Germinal center (tissue), 1 donor: Measurements from ENCODE around the gene FER1L5.
"Not testable (repeated sequence)": the region's sequence is repeated elsewhere in the genome, so short reads cannot be mapped to it uniquely, and the experiment has no call there.

Experiments
- DNase-seq: peaks from one replicate; pipeline ENCODE4 v3.0.0; 2012; ENCODE audit warnings: mixed read lengths, low spot score

The FER1L5 gene

DNA sequence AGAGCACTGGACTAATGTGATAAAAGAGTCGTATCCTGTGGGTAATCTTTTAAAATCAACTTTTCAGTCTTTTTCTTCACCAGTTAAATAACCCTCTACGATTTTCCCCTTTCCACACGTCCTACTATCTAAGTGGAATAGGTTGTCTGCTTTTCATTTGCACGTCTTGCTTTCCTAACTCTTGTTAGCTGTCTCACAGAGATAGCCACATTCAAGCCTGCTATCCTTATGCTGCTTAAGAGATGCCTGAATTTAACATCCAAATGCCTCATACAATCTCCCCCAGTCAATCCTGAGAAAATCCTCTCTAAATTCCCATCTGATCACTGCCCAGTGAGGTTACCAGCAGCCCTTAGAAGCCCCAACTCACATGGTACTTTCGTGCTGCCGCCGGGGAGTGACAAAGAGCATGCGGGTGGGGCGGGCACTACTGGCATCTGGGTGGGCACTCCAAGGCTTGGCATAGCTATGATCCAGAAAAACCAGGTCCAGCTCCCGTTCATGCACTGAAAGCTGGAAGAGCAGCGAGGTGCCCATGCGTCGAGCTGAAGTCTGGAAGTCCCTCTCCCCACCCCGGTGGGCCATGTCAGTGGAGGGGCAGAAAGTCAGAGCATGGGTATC is 5.9 kb upstream of the FER1L5 start:
- DNase-seq: no peak

DNA sequence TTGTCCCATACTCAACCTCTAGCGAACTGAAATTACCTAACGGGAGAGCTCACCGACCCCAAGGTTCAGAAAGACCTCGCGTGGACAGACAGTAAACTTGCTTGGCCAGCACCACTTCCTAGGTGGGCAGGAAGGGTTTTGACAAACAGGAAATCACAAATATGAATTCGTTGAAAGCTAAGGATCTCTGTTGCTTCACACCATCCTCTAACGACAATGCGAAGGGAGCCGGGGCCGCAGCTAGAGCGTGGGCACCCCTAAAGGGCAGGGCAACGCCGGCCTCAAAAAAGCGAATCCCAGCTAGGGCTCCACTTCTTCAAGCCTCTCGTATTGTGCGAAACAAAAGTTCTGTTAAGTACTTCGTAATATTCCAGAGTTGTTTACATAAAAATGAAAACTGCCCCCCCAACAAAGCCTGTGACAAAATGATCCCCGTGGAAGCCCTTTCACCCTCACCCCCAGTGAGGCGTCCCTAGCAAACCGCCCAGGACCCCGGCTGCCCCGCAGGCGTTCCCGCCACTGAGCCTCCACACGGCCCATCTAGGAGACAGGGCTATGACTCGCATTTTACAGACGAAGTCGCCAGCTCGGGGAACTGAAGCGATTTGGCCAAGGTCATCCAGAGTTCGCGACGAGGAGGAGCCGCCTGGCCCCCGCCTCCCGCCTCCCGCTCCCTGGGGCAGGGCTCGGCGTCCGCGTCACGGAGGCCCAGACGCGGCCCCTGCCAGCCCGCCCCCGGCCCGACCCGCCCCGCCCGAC is 5.0 kb upstream of the FER1L5 start:
- DNase-seq: peak; percentile 68

DNA sequence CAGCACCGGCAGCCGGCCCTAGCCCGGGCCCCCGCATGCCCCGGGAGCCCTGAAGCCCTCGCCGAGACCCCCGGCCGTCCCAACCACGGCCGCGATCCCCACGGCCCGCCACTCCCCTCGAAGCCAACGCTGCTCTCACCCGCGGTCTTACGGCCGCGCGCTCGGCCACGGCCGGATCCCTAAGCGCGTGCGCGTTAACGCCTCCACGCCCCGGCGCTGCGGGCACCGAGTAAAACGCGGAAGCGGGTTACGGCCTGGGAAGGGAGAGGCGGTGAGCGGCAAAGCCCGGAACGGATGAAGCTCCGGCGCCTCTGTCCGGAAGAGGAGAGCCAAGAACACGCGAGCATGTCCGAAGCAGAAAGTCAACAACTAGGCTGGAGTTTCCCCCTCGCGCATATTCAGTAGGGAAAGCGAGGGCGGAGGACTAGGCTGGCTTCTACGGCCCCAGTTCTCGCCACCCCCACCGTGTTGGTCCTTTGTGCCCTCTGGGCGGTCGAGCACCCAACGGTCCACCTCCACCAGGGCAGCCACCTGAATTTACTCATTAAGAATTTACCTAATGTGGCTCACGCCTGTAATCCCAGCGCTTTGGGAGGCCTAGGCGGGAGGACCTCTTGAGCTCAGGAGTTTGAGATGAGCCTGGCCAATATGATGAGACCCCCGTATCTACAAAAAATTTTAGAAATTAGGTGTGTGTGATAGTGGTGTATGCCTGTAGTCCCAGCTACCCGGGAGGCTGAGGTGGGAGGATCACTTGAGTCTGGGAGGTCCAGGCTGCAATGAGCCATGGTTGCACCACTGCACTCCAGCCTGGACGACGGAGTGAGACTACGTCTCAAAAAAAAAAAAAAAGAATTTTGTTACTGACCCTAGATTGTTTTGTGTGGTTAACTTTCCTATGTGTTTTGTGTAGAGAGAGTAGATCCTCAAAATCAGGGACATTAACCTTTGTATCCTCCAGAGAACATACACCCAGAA is 4.1 kb upstream of the FER1L5 start, which contains the start of gene KANSL3:
Gene KANSL3 (minus strand): TSS at position 169 of the 978 bp plus-strand sequence. CDS start 1,177 bp downstream, outside the sequence.
- DNase-seq: peak; percentile 90

DNA sequence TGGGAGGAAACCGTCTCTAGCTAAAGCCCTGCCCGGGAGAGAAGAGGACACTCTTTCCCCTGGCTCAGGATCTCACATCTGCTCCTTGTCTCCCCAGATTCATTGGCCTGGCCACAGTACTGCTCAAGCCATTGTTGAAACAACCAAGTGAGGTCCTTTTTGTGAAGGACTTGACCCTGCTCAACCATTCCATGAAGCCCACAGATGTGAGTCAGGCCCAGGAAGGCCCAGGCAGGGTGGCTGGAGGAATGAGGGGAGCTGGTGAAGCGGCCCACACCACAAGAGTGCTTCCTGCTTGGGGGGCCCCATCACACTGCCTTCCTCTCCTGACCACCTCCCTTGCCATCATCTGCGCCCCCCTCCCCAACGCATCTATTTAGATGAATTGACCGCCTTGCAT is 5.1 kb downstream of the FER1L5 start:
- DNase-seq: no peak

DNA sequence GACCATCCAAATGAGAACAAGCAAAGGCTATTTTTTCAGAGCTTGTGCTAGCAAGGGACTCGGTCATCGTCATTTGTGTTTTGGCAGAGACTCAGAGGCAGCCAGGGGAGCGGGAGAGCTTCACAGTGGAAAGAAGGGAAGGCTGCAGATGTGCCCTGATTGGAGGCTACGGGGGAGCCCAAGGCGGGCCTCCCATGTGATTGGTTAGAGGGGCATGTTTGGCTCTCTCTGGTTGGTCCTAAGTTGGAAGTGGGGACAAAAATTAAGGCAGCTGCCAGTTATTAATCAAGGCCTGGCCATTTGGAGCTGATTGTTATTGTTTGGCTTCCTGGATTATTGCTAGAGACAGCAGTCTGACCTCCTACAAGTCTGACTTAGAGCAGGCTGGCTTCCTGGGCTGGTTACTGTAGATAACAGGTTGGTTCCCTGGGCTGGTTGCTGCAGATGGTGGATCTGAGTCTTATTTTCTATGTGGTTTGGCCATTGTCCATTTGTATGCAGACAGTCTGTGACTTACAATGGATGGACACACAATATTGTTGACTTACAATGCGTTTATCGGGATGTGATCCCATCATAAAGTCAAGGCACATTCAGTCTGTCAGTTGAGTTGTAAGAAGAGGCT is 5.9 kb downstream of the FER1L5 start:
- no peak for DNase-seq

DNA sequence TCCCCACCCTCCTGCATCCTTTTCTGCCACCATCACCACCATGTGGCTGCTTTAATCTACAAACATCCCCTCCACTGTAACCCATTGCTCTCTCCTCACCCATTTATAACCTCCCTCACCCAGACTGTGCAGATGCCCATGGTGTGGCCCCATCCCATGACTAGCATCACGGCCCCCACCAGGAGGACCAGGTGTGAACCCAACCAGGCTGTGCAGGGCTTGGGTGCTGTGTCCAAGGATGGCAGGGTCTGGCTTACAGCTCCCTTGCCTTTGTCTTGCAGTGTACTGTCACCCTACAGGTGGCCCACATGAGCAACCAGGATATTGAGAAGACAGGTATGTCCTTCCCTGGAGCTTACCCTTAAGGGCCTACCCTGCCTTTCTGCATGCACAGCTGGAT is 6.8 kb downstream of the FER1L5 start:
- DNase-seq: no peak

DNA sequence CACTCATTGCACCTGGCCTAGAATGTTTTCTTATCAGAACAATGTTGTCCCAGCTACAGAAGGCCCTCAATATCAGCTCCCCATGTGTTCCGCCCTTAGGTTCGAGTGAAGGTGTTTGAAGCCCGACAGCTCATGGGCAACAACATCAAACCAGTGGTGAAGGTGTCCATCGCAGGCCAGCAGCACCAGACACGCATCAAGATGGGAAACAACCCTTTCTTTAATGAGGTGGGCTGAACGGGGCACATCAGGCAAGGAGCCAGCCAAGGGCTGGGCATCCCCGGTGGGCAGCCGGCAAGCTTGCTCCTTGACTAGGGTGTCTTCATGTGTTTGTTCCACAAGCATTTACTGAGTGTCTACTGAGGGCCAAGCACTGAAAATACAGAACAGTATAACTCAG is 9.2 kb downstream of the FER1L5 start:
- no peak for DNase-seq

DNA sequence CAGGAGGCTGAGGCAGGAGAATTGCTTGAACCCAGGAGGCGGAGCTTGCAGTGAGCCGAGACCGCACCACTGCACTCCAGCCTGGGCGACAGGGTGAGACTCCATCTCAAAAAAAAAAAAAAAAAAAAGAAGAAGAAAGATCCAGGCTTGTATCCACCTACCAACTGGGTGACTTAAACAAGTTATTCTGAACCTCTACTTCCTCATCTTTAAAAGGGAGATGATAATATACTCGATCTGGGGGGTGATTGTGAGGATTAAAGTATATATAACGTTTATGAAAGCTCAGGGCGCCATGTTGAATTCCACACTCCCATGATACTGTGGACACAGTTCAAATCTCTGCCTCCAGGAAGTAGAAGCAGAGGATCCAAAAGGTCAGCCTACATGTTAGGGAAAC is 12.2 kb downstream of the FER1L5 start:
- not testable (repeated sequence) for DNase-seq

DNA sequence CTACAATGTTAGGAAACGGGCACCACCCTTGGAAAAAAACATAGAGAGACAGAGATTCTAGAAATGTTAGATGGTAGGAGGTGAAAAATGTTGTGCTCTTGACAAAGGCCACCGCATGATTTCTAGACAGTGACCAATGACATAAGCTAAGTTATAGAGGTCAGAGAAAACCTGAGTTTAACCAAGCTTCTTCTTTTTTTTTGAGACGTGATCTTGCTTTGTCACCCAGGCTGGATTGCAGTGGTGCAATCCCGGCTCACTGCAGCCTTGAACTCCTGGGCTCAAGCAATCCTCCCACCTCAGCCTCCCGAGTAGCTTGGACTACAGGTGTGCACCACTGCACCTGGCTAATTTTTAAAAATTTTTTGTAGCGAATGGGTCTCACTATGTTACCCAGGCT is 13.0 kb downstream of the FER1L5 start:
- DNase-seq: no peak

DNA sequence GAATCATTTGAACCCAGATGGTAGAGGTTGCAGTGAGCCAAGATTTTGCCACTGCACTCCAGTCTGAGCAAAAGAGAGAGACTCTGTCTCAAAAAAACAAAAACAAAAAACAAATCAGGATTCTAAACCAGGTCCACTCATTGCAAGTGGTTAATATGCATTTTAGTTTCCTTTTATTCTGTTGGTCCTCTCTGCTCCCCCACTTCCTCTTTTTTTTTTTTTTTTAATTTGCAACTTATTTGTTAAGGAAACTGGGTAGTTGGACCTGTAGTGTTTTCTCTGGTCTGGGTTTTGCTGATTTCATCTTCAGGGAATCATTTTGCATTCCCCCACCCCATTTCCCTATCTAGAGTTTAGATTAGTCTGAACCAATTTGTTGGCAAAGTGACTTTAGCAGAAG is 14.0 kb downstream of the FER1L5 start:
- DNase-seq: no peak

DNA sequence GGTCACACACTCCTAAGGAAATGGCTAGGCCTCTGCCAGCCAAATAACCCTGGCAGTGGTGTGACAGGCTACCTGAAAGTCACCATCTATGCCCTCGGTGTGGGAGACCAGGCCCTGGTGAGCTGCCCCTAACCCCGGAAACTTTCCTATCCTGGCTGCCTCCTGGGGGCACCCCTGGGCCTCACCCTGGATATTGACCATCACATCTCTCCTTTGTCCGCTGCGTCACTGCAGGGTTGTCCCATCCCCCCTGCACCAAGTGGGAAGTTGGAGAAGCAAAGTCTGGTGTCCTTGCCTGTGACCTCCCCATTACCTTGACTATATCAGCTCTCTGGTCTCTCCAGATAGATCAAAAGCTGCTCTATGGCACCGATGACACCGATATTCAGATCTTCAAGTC is 18.8 kb downstream of the FER1L5 start:
- no peak for DNase-seq

DNA sequence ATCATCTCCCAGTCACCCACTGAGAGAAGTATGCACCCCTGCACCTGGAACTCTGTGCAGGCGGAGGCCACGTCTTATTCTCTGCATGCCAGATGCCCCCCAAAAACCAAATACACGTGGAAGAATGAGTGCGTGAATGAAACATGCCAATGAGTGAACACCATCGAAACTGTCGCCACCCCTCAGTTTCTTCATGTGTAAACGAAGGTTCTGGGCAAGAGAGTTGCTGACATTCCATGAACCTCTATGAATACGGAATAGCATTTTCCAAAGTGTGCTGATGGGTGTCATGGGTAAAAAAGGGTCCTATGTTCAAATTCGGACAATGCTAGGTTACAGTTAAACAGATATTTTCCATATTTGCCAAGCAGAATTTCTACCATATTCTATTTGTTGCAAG is 19.8 kb downstream of the FER1L5 start:
- no peak for DNase-seq

DNA sequence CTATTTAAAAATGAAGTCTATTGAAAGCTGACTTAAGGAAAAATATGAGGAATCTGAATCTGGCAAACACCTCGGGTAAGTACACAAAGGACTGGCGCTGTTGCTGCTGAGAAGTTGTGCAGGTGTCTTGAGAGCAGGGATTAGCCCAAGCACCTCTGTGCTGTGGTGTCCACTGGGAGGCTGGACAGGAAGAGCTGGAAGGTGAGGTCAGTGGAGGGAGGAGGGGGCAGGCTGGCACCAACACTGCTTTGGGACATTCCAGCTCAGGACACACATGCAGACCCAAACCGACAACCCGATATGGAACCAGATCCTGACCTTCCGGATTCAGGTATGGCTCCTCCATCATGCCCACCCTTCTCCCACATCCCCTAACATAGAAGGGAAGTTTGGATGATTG is 20.6 kb downstream of the FER1L5 start:
- DNase-seq: no peak

DNA sequence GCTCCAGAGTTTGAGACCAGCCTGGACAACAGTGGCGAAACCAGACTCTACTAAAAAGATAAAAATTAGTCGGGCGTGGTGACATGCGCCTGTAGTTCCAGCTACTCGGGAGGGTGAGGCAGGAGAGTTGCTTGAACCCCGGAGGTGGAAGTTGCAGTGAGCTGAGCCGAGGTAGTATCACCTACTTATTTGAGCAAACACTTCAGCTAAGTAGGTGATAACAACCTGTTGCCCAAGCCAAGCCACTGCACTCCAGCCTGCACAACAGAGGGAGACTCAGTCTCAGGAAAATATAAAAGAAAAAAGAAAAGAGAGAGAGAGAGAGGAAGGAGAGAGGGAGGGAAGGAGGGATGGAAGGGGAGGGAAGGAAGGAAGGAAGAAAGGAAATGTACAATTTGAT is 21.3 kb downstream of the FER1L5 start:
- no peak for DNase-seq

DNA sequence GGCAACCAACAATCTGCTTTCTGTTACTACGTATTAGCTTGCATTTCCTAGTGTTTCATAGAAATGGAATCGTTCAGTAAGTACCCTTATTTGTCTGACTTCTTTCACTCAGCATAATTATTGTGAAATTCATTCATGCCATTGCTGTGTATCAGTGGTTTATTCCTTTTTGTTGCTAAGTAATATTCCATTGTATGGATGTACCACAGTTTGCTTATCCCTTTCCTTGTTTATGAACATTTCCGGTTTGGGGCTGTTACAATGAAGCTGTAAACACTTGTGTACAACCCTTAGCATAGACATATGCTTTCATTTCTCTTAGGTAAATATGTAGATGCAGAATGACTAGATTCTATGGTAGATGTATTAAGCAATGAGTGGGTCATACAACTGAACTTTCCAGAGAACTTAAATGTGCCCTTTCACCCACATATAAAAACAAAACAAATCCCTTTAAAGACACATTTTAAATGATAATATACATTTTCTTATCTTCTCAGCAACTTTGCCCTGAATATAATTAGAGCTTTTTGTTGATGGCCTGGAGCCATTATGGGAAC is 21.9 kb downstream of the FER1L5 start:
- DNase-seq: no peak

DNA sequence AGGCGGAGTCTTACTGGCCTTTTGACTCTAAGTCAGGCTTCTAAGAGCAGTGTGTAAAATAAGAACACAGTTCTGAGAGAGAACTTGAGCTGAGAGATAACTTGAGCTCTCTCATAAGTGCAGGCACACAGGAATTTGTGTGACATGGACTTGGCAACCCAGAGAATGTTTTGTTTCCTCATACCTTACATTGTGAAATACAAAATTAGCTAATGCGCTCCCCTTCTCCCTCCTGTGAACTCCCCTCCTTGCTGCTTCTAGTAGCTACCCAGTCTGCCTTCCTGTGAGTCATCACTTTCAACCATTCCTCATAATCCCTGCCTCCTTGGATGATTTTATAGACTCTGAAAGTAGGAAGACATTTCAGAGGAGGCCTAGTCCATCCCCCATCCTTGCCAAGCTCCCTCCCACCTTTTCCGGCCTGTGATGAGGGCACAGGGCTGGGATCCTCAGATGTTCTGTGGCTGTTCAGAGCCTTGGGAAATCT is 22.6 kb downstream of the FER1L5 start:
- no peak for DNase-seq

DNA sequence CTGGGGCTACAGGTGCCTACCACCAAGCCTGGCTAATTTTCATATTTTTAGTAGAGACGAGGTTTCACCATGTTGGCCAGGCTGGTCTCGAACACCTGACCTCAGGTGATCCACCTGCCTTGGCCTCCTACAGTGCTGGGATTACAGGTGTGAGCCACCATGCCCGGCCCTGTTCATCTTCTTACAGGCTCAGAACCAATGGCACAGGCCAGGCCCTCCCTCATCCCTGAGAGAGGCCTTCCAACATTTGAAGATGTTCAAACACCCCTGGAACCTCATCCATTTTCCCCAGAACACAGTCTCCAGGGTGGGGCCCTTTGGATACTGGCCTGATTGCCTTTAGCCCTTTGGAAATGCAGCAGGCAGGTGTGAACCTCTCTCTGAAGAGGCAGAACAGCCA is 23.2 kb downstream of the FER1L5 start:
- not testable (repeated sequence) for DNase-seq

DNA sequence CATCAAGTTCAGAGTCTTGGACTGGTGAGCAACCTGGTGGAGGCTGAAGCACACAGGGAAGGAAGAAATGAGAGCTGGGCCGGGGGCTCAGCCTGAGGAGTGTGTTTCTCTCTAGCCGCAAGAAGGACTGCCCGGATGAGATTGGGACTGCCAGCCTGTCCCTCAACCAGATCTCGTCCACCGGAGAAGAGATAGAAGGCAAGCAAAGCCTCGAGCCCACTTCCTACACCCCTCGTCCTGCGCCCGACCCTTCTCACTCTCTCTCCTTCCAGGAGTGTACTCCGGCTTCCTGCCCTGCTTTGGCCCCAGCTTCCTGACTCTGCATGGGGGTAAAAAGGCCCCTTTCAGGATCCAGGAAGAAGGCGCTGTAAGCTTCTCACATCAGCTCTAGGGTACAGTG is 26.2 kb downstream of the FER1L5 start:
- DNase-seq: no peak

DNA sequence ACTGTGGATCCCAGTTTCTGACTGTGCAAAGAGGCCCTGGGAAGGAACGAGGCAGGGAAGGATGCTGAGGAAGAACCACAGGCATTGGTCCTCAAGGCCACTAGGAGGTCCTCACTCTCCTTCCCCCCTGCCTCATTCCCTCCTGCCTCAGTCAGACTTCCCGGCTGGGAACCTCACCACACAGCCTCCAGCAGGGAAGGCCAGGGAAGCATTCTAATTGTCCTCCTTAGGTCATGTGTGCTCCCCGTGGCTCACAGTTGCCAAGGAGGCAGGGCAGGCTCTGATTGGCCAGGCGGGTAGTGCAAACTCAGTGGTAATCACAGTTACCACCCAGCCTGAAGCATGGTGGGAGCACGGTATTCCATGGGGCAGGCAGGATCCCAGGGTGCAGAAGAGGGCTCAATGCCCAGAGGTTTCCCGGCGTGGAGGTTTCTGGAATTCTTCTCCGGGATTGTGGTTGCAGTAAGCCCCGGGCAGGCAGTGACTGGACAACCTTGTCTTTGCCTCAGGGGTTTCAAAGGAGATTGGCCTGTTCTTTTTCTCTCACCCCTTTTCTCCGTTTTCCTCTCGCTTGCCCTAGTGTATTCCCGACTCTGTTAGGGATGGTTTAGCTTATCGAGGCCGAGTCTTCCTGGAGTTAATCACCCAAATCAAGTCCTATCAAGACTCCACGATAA is 27.1 kb downstream of the FER1L5 start:
- DNase-seq: no peak

DNA sequence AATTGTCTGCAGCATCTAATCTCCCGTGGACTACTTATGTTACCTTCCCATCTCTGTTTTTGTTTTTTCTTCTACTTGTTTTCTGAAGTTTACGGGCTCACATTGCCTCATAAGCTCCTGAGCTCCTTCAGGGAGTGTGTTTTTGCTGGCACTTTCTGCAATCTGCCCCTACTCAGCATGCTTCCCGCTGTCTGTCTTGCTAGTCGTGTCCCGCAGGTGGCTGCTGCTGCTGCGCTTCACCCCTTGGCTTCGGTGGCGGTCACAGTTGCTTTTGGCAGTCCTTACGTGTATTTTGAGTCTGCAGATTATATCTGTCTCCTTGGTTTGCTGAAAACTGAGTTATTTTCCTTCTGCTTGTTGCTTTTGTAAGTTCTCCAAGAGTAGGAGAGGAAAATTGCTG is 37.3 kb downstream of the FER1L5 start:
- no peak for DNase-seq

DNA sequence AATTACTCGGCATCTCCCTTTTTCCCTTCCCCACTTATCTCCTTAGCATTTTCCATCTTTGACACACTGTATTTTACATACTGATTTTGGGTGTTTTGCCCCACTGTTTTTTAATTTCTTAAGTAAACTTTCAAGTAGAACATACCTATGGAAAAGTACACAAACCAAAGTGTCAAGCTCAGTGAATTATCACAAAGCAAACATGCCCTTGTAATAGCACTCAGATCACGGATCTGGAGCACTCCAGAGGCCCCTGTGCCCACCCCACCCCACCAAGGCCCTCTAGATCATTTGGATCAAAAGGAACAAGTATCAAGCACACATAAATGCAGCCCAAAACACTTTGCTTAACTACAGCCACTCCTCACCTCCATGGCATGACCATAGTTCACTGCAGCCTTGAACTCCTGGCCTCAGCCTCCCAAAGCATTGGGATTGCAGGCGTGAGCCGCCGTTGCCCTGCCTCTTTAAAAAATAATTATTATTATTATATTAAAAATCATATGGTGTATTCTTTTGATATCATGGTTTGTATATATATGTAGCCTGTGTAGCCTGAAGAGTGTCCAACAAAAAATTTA is 38.1 kb downstream of the FER1L5 start:
- no peak for DNase-seq
